CD4-positive, alpha-beta T cell treated with Interleukin-2 at 100 ng/mL for 4 hours (primary cell): ENCODE data around the gene PDIA2.
"Not testable (repeated sequence)": the region's sequence is repeated elsewhere in the genome, so short reads cannot be mapped to it uniquely, and the experiment has no call there.

Experiments used
- DNase-seq: peaks from one replicate; pipeline ENCODE4 v3.0.0-alpha.2; 2020; ENCODE audit warnings: low spot score

Gene PDIA2, protein sequence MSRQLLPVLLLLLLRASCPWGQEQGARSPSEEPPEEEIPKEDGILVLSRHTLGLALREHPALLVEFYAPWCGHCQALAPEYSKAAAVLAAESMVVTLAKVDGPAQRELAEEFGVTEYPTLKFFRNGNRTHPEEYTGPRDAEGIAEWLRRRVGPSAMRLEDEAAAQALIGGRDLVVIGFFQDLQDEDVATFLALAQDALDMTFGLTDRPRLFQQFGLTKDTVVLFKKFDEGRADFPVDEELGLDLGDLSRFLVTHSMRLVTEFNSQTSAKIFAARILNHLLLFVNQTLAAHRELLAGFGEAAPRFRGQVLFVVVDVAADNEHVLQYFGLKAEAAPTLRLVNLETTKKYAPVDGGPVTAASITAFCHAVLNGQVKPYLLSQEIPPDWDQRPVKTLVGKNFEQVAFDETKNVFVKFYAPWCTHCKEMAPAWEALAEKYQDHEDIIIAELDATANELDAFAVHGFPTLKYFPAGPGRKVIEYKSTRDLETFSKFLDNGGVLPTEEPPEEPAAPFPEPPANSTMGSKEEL

DNA sequence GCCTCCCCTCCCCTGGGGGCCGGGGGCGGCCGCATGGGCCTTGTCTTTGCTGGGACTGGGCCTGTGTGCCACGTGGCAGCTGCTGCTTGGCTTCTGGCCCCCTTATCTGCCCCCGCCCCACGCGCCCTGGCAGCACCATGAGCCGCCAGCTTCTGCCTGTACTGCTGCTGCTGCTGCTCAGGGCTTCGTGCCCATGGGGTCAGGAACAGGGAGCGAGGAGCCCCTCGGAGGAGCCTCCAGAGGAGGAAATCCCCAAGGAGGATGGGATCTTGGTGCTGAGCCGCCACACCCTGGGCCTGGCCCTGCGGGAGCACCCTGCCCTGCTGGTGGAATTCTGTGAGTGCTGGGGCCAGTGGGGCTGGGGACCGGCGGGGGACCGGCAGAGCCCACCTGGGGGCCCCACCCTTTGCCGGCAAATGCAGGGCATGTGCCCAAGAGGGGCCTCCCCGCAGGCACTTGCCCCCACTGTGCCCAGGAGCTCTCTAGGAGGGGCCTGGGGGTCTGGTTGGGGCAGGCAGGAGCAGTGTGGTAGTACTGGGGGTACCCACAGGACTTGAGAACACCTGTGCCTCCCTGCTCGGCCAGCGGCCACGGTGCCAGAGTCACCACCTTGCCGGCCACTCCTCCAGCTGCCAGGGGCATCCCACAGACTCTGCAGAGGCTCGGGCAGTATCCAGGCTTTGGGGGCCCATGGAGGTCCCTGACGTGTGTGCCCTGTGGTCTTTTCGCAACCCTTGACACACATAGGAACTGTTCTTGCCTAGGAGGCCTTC is at the start of gene PDIA2:
PDIA2 (plus strand) TSS at position 132 of the 773 bp plus-strand sequence; CDS start at position 138, 6 bp downstream.
- no peak for DNase-seq

DNA sequence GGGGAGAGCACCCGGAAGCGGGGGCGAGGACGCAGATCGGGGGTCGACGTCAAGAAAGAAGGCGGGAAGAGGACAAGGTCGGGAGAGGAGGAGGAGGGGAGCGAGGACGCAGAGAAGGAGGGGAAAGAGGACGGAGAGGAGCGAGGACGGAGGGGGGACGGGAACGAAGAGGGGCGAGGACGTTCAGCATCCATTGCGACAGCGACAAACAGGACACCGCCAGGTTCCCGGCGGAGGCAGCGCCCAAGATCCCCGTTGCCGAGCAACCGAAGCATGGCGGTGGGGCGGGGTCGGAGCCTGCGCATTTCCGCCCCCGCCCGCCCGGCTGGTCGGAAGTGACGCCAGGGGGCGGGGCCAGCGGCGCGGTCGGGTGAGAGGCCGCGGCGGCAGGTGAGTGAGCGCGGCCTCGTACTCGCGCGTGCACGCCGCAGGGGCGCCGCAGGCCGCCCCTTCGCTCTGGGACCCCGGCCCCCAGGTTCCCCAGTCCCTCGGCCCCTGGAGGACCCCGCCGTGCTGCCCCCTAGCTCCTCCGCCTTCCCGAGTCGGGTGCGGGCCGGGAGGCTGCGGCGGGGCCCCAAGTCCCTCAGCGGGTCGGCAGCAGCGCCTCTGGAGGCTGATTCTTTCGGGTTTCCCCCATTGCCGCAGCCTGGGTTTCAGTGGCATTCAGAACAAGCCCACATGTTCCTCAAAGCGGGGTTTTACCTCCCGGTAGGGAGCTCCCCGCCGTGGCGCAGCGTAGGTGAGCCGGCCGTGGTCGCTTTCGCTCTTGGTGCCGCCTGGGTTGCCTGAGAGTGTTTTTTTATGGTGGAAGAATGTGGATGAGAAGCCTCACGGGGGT is 48.3 kb upstream of the PDIA2 start, which contains the start of gene FAM234A:
FAM234A (plus strand) TSS at position 354 of the 838 bp plus-strand sequence. CDS start 19,593 bp downstream, outside the sequence.
- peak; percentile 93 for DNase-seq

DNA sequence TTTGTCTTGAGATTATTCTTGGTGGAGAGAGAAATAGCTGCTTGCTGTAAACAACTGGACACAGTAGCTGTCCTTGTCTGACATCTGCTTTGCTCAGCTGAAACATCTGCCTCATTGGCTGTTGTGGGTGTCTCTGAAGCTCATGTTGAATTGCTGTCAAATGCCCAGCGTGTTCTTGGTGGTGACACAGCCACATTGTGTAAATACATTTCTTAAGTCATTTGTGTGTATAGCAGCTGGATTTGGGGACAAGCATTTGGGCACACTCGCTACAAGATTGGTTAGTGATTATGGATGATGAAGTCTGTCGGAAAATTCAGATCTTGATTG is 43.1 kb upstream of the PDIA2 start:
- no peak for DNase-seq

DNA sequence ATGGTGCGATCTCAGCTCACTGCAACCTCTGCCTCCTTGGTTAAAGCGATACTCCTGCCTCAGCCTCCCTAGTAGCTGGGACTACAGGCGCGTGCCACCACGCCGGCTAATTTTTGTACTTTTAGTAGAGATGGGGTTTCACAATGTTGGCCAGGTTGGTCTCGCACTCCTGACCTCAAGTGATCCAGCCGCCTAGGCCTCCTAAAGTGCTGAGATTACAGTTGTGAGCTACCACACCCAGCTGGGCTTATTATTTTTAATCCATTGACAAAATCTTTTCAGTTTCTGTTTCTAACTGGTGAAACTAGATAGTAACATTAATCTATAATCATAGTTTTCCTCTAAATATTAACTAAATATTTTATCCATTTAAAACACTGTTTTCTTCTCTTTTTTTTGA is 42.4 kb upstream of the PDIA2 start:
- DNase-seq: no peak

DNA sequence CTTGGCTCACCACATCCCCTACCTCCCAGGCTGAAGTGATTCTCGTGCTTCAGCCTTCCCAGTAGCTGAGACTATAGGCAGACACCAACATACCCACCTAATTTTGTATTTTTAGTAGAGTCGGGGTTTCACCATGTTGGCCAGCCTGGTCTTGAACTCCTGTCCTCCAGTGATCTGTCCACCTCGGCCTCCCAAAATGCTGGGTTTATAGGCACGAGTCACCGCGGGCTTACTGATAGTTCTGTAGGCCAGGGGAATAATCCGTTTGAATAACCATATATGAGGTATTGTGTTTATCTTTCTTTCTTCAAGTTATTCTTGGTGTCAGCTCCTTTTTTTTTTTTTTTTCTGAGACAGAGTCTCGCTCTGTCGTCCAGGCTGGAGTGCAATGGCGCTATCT is 40.7 kb upstream of the PDIA2 start:
- no peak for DNase-seq

DNA sequence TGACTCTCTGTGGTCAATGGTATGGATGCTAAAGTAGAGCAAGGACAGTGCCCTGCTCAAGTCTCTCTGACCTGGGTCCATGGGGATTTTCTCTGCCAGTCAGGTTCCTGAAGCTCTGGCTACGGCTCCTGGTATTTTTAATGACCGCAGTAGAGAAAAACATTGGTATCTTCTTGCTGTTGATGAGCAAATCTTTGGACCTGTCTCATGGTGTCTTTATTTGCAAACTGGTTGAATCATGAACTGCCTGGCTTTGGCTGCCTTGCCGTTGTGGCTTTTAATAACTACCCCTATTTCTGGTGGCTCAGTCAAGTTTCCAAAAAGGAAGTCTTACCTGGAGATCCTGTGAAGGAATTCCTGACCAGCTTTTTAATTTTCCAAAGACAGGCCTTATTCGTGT is 39.6 kb upstream of the PDIA2 start:
- no peak for DNase-seq

DNA sequence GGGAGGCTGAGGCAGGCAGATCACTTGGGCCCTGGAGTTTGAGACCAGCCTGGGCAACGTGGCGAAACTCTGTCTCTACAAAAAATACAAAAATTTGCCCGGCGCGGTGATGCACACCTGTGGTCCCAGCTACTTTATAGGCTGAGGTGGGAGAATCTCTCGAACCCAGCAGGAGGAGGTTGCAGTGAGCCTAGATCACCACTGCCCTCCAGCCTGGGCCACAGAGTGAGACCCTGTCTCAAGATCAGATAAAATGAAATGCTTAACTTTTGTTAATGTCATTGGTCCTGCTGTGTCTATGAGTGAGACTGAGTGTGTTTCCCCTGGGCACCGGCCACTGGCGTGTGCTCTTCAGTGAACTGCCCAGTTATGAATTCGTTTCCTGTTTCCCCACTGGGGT is 37.9 kb upstream of the PDIA2 start:
- no peak for DNase-seq

DNA sequence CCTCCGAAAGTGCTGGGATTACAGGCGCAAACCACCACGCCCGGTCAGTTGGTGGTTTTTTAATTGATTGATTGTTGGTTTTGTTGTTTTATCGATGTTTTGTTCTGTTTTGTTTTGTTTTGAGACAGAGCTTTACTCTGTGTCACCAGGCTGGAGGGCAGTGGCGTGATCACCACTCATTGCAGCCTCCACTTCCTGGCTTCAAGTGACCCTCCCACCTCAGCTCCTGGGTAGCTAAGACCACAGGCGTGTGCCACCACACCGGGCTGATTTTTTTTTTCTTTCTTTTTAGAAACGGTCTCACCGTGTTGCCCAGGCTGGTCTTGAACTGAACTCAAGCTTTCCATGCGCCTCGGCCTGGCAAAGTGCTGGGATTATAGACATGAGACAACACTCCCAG is 35.9 kb upstream of the PDIA2 start:
- DNase-seq: no peak

DNA sequence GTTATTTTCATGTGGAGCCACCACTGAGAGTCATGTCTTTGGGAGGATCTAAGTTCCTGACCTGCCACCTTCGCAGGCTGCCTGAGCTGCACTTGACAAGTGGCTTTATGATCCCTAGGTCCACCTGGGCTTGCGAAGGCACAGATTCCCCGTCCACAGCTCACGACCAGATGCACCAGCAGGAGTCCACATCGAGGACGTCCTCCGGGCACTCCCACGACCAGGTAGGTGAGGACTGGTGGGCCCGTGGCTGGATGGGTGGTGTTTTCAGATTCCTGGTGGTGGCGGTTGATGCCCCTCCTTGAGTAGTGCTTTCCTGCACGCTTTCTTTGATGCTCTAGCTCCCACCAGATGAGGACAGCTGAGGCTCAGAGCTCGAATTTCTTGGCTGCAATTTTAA is 33.5 kb upstream of the PDIA2 start:
- no peak for DNase-seq

DNA sequence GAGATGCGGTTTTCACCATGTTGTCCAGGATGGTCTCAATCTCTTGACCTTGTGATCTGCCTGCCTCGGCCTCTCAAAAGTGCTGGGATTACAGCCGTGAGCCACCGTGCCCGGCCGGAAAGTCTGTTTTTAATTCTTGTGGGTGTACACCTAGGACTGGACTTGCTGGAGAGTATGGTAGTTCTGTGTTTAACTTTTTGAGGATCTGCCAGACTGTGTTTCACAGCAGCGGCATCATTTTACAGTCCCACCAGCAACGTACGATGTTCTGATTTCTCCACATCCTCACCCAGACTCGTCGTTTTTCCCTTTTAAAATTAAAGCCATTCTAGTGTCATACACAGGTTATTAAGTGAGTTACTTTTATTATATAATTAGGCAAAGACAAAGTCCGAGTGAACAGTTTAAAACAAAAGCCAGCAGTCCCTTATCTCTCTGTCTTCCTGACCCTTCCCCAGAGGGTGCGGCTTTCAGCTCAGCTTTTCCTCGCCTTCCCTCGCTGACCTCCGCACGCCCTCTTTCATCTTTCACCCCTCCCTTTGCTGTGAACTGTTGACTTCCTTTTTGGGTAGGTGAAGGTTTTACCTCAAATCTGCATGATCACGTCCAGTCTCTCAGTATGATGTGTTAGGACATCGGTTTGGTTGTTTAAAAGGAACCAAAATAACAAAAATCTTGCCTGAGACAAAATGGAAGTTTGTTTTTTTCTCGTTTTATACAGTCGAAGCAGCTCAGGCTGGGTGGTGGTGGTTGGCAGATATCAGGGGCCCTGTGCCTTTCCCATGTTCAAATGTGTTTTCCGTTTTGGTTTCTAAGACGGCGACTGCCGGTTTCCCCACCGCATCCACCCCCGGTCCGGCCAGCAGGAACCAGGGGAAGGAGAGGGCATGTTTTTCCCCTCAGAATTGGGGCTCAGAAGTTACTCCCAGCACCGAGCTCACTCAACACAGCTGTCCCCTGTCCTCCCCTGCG is 30.3 kb upstream of the PDIA2 start:
- peak; percentile 21 for DNase-seq

DNA sequence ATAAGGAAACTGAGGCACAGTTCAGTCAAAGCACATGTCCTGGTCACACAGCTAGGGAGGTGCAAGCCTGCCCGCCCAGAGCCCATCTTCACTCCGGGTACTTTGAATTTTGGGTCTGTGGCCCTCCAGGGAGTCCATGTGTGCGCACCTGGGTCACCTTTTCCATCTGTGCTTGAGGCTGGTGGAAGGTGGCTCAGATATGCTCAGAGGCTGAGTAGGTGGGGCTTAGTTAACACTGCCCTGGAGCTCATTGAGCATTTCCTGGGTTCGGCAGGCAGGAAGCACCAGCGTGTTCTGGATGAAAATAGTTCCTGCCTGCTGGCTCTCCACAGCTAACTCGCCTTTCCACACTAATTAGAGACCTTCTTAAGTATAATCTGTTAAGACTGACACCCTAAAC is 29.1 kb upstream of the PDIA2 start:
- DNase-seq: peak; percentile 15

DNA sequence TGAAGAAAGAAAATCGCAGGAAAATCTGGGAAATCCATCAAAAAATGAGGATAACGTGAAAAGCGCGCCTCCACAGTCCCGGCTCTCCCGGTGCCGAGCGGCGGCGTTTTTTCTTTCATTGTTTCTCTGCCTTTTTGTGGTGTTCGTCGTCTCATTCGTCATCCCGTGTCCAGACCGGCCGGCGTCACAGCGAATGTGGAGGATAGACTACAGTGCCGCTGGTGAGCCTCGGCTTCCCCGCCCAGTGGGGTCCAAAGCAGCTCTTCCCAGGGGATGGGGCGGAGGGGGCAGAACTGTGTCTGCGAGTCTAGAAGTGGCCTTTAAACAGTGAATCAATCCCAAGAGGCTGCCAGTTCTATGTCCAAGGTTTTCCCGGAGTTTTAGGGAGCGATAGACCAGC is 28.5 kb upstream of the PDIA2 start:
- DNase-seq: no peak

DNA sequence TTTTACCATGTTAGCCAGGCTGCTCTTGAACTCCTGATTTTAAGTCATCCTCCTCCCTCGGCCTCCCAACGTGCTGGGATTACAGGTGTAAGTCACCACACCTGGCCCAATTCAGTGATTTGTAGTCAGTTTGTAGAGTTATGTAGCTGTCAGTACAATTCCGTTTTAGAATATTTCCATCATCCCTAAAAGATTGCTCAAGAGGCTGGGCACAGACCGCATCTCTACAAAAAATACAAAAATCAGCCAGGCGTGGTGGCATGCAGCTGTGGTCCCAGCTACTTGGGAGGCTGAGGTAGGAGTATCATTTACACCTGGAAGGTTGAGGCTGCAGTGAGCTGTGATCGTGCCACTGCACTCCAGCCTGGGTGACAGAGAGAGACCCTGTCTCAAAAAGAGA is 27.8 kb upstream of the PDIA2 start:
- DNase-seq: no peak

DNA sequence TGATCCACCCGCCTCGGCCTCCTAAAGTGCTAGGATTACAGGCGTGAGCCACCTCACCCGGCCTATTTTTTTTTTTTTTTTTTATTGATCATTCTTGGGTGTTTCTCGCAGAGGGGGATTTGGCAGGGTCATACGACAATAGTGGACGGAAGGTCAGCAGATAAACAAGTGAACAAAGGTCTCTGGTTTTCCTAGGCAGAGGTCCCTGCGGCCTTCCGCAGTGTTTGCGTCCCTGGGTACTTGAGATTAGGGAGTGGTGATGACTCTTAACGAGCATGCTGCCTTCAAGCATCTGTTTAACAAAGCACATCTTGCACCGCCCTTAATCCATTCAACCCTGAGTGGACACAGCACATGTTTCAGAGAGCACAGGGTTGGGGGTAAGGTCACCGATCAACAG is 24.9 kb upstream of the PDIA2 start:
- DNase-seq: not testable (repeated sequence)

DNA sequence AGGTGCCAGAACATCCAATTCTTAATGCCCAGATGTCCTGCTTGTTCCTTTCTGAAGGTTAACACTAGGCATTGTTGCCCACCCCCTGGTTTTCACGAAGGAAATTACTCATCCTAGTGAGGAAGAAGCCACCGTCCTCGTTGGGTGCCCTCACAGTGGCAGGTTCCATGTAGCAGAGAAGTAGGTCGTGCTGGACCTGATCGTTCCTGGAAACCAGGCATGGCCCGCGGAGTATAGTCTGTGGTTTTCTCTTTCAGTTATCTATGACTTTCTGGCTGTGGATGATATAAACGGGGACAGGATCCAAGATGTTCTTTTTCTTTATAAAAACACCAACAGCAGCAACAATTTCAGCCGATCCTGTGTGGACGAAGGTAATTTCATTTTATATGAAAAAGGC is 23.7 kb upstream of the PDIA2 start:
- DNase-seq: no peak

DNA sequence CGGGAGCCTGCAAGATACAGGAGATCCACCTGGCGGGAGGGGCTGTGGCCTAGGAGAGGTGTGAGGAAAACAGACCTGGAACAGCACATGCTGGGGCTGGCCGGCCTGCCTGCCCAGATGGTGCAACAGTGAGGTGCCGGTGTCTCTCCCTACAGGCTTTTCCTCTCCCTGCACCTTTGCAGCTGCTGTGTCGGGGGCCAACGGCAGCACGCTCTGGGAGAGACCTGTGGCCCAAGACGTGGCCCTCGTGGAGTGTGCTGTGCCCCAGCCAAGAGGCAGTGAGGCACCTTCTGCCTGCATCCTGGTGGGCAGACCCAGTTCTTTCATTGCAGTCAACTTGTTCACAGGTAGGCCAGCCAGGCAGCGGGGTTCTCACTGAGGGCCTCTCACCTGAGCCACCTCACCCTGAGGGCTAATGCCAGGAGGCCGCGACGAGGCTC is 23.1 kb upstream of the PDIA2 start:
- no peak for DNase-seq

DNA sequence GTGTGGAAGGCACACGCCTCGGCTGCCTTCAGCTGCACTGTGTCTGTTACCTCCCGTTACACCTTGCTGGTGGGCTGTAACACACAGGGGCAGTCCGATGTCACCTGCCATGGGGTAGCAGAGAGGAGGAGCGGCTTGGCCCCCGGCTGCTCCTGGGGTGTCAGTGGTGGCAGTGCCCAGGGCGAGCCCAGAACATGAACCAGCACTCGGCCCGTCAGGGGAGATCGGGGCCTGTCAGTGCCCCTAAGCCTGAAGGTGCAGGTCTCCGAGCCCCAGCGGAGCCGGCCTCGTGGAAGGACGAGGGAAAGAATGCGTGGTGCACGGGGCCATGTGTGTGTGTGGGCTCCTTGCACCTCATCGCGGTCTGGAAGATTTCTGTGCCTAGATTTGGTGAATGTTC is 22.6 kb upstream of the PDIA2 start:
- DNase-seq: no peak

DNA sequence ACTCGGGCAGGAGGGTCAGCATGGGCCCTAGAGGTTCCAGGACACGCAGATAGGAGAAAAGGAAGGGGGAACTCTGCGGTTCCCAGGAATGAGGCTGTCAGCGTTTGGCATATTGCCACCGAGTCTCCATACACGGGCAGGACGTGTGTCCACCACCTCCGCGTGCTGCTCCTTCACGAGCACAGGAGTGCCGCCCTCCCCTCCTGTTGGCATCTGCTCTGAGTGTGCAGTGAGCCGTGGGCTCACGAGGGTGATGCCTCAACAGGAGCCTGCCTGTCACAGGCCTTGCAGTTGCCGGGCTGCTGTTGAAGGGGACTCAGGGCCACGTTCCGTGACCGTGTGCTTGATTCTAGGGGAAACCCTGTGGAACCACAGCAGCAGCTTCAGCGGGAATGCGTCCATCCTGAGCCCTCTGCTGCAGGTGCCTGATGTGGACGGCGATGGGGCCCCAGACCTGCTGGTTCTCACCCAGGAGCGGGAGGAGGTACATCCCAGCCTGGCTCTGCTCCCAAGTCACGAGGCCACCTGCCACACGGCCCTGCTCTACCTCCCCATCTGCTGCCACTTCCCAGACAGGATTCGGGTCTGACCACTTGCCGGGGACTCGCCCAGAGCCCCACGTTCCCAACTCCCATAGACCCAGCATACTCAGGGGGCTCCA is 21.8 kb upstream of the PDIA2 start:
- no peak for DNase-seq

DNA sequence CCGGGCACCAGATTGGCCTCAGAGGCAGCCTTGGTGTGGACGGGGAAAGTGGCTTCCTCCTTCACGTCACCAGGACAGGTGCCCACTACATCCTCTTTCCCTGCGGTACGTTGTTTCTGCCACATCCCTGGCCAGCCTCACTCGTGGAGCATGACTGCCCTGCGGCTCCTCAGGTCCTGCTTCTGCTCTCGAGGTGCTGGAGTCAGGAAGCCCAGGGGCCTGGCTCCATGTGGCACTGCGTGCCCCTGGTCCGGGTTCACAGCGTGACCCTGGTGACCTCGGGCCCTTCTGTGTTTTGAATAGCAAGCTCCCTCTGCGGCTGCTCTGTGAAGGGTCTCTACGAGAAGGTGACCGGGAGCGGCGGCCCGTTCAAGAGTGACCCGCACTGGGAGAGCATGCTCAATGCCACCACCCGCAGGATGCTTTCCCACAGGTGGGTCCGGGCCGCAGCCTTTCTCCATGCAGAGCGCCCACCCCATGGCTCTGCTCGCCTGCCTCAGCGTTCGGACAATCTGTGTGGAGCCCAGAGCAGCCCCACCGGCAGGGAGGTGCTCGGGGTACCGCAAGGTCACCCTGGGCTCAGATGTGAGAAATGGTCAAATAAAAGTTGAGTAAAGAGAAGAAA is 20.7 kb upstream of the PDIA2 start:
- DNase-seq: no peak

DNA sequence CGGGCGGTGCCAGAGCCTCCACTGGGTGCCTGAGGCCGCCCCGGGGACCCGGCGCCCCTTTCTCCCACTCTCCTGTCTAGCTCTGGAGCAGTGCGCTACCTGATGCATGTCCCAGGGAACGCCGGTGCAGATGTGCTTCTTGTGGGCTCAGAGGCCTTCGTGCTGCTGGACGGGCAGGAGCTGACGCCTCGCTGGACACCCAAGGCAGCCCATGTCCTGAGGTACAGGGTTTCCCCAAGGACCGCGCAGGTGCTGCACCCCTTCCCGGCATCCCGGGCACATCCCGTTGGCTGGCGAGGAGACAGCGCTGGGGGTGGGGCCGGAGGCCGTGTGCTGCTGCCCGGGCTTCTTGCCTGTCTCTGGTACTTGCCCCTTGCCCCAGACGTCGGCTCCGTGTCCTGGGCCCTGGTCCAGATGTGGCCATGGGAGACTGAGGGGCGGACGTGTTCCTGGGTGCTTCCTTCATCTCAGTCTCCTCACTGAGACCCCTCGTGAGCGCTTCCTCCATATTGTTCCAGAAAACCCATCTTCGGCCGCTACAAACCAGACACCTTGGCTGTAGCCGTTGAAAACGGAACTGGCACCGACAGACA is 19.7 kb upstream of the PDIA2 start:
- no peak for DNase-seq
